ENCODE measurements around the gene PLAC8. TPM values are rescaled to one million over a fixed set of nuclear protein-coding genes. Genes with fewer than 3 reads are reported as not detected.
A peak's percentile ranks its signal among the peaks of the same experiment; 100 is the strongest.
"Not testable (repeated sequence)": the region's sequence is repeated elsewhere in the genome, so short reads cannot be mapped to it uniquely, and the experiment has no call there.

PLAC8 gene
- total and polyA plus RNA-seq, 4 donors: 1.1 to 14.7 (median 1.4) TPM

GRCh38 chr4:83075311-83076095 lies 39.0 kb downstream of the PLAC8 start:
- Histone ChIP-seq H3K9me3 (ENCODE audit: control insufficient read depth, insufficient read depth, low read length) (no peaks in the 10 kb centered on the region), H3K27ac (ENCODE audit: low read depth, low read length) (no peak overlapping the region), H3K4me3 (ENCODE audit: low read depth, low read length) (no peak overlapping the region), H3K36me3 (ENCODE audit: control insufficient read depth, insufficient read depth, low read length) (peaks cover 24% of the 10 kb centered on the region), H3K4me1 (ENCODE audit: control insufficient read depth, insufficient read depth, low read length) (no peaks in the 10 kb centered on the region), H3K27me3 (ENCODE audit: control insufficient read depth, insufficient read depth, low read length) (no peaks in the 10 kb centered on the region)
- DNase-seq (ENCODE audit: low read depth in 4 of 6, low spot score in 6 of 6): no peak
- WGBS (ENCODE audit: insufficient coverage): no CpG with 5 or more reads among the region's 4 CpGs

GRCh38 chr4:83074783-83075182 lies 39.7 kb downstream of the PLAC8 start:
- H3K4me1 ChIP-seq (ENCODE audit: control insufficient read depth, insufficient read depth, low read length); H3K27ac ChIP-seq (ENCODE audit: low read depth, low read length); DNase-seq (ENCODE audit: low read depth in 4 of 6, low spot score in 6 of 6); H3K9me3 ChIP-seq (ENCODE audit: control insufficient read depth, insufficient read depth, low read length); H3K4me3 ChIP-seq (ENCODE audit: low read depth, low read length); H3K27me3 ChIP-seq (ENCODE audit: control insufficient read depth, insufficient read depth, low read length): not testable (repeated sequence)
- H3K36me3 ChIP-seq (ENCODE audit: control insufficient read depth, insufficient read depth, low read length): peaks cover 24% of the 10 kb centered on the region
- WGBS (ENCODE audit: insufficient coverage): 100% methylated on average over 3 of the region's 7 CpGs

- no peaks in the 10 kb centered on the region for H3K9me3 ChIP-seq (ENCODE audit: control insufficient read depth, insufficient read depth, low read length)
- no peak overlapping the region for H3K27ac ChIP-seq (ENCODE audit: low read depth, low read length)
- no peaks in the 10 kb centered on the region for H3K4me1 ChIP-seq (ENCODE audit: control insufficient read depth, insufficient read depth, low read length)
- 100% methylated on average over 1 of the region's 10 CpGs for WGBS (ENCODE audit: insufficient coverage)
- no peak overlapping the region for H3K4me3 ChIP-seq (ENCODE audit: low read depth, low read length)
- peaks cover 24% of the 10 kb centered on the region for H3K36me3 ChIP-seq (ENCODE audit: control insufficient read depth, insufficient read depth, low read length)
- H3K27me3 ChIP-seq (ENCODE audit: control insufficient read depth, insufficient read depth, low read length): no peaks in the 10 kb centered on the region
- peak; percentile 12 to 86 (median 37) for DNase-seq (ENCODE audit: low read depth in 4 of 6, low spot score in 6 of 6)
Measured at GRCh38 chr4:83074086-83074704, 40.3 kb downstream of the PLAC8 start.

- no peaks in the 10 kb centered on the region for H3K4me1 ChIP-seq (ENCODE audit: control insufficient read depth, insufficient read depth, low read length)
- peaks cover 21% of the 10 kb centered on the region for H3K36me3 ChIP-seq (ENCODE audit: control insufficient read depth, insufficient read depth, low read length)
- H3K27me3 ChIP-seq (ENCODE audit: control insufficient read depth, insufficient read depth, low read length): no peaks in the 10 kb centered on the region
- H3K9me3 ChIP-seq (ENCODE audit: control insufficient read depth, insufficient read depth, low read length): no peaks in the 10 kb centered on the region
- no peak for DNase-seq (ENCODE audit: low read depth in 4 of 6, low spot score in 6 of 6)
- H3K27ac ChIP-seq (ENCODE audit: low read depth, low read length): no peak overlapping the region
- 100% methylated on average over 1 of the region's 1 CpG for WGBS (ENCODE audit: insufficient coverage)
- no peak overlapping the region for H3K4me3 ChIP-seq (ENCODE audit: low read depth, low read length)
Measured at GRCh38 chr4:83071116-83071515, 43.4 kb downstream of the PLAC8 start.

- Histone ChIP-seq H3K9me3 (ENCODE audit: control insufficient read depth, insufficient read depth, low read length) (no peaks in the 10 kb centered on the region), H3K4me1 (ENCODE audit: control insufficient read depth, insufficient read depth, low read length) (no peaks in the 10 kb centered on the region), H3K27me3 (ENCODE audit: control insufficient read depth, insufficient read depth, low read length) (no peaks in the 10 kb centered on the region), H3K4me3 (ENCODE audit: low read depth, low read length) (no peak overlapping the region), H3K27ac (ENCODE audit: low read depth, low read length) (no peak overlapping the region), H3K36me3 (ENCODE audit: control insufficient read depth, insufficient read depth, low read length) (peaks cover 42% of the 10 kb centered on the region)
- WGBS (ENCODE audit: insufficient coverage): 86% methylated on average over 3 of the region's 10 CpGs
- DNase-seq (ENCODE audit: low read depth in 4 of 6, low spot score in 6 of 6): no peak
Measured at GRCh38 chr4:83067058-83067639, 47.4 kb downstream of the PLAC8 start.

GRCh38 chr4:83065266-83065665 lies 49.3 kb downstream of the PLAC8 start:
- Histone ChIP-seq H3K27ac (ENCODE audit: low read depth, low read length) (no peak overlapping the region), H3K4me3 (ENCODE audit: low read depth, low read length) (no peak overlapping the region), H3K4me1 (ENCODE audit: control insufficient read depth, insufficient read depth, low read length) (no peaks in the 10 kb centered on the region), H3K9me3 (ENCODE audit: control insufficient read depth, insufficient read depth, low read length) (no peaks in the 10 kb centered on the region), H3K27me3 (ENCODE audit: control insufficient read depth, insufficient read depth, low read length) (no peaks in the 10 kb centered on the region), H3K36me3 (ENCODE audit: control insufficient read depth, insufficient read depth, low read length) (peaks cover 36% of the 10 kb centered on the region)
- DNase-seq (ENCODE audit: low read depth in 4 of 6, low spot score in 6 of 6): no peak
- WGBS (ENCODE audit: insufficient coverage): 100% methylated on average over 1 of the region's 1 CpG

- peak in 1 of 6 donors; percentile 7 for DNase-seq (ENCODE audit: low read depth in 4 of 6, low spot score in 6 of 6)
- H3K27ac ChIP-seq (ENCODE audit: low read depth, low read length): no peak overlapping the region
- H3K36me3 ChIP-seq (ENCODE audit: control insufficient read depth, insufficient read depth, low read length): peaks cover 48% of the 10 kb centered on the region
- no peaks in the 10 kb centered on the region for H3K4me1 ChIP-seq (ENCODE audit: control insufficient read depth, insufficient read depth, low read length)
- WGBS (ENCODE audit: insufficient coverage): no CpG with 5 or more reads among the region's 4 CpGs
- H3K9me3 ChIP-seq (ENCODE audit: control insufficient read depth, insufficient read depth, low read length): no peaks in the 10 kb centered on the region
- no peaks in the 10 kb centered on the region for H3K27me3 ChIP-seq (ENCODE audit: control insufficient read depth, insufficient read depth, low read length)
- H3K4me3 ChIP-seq (ENCODE audit: low read depth, low read length): no peak overlapping the region
Measured at GRCh38 chr4:83062739-83063138, 51.8 kb downstream of the PLAC8 start.

- Histone ChIP-seq H3K27ac (ENCODE audit: low read depth, low read length) (no peak overlapping the region), H3K4me1 (ENCODE audit: control insufficient read depth, insufficient read depth, low read length) (no peaks in the 10 kb centered on the region)
Measured at GRCh38 chr4:83054928-83055327, 59.6 kb downstream of the PLAC8 start.

GRCh38 chr4:83048781-83049180 lies 65.7 kb downstream of the PLAC8 start:
- 100% methylated on average over 6 of the region's 8 CpGs for WGBS (ENCODE audit: insufficient coverage)
- H3K36me3 ChIP-seq (ENCODE audit: control insufficient read depth, insufficient read depth, low read length): peaks cover 33% of the 10 kb centered on the region
- not testable (repeated sequence) for DNase-seq (ENCODE audit: low read depth in 4 of 6, low spot score in 6 of 6)

More at GRCh38 chr4:83054928-83055327, 59.6 kb downstream of the PLAC8 start:
- no peak overlapping the region for H3K4me3 ChIP-seq (ENCODE audit: low read depth, low read length)
- H3K9me3 ChIP-seq (ENCODE audit: control insufficient read depth, insufficient read depth, low read length): no peaks in the 10 kb centered on the region
- no peaks in the 10 kb centered on the region for H3K27me3 ChIP-seq (ENCODE audit: control insufficient read depth, insufficient read depth, low read length)
- peak in 1 of 6 donors; percentile 33 for DNase-seq (ENCODE audit: low read depth in 4 of 6, low spot score in 6 of 6)
- peaks cover 42% of the 10 kb centered on the region for H3K36me3 ChIP-seq (ENCODE audit: control insufficient read depth, insufficient read depth, low read length)

More at GRCh38 chr4:83048781-83049180, 65.7 kb downstream of the PLAC8 start:
- H3K27ac ChIP-seq (ENCODE audit: low read depth, low read length); H3K4me3 ChIP-seq (ENCODE audit: low read depth, low read length); H3K27me3 ChIP-seq (ENCODE audit: control insufficient read depth, insufficient read depth, low read length); H3K4me1 ChIP-seq (ENCODE audit: control insufficient read depth, insufficient read depth, low read length); H3K9me3 ChIP-seq (ENCODE audit: control insufficient read depth, insufficient read depth, low read length): not testable (repeated sequence)

Data from spinal cord (tissue), 10 donors.